ENCODE results near the gene DPYSL3. TPM values are rescaled to one million over a fixed set of nuclear protein-coding genes. Genes with fewer than 3 reads are reported as not detected.

The DPYSL3 gene
- polyA plus RNA-seq, 4 donors, result 2.2 to 32.0 (median 13.7) TPM

- no peaks in the 10 kb centered on the region for H3K36me3 ChIP-seq (ENCODE audit: control insufficient read depth in 3 of 3, insufficient read depth in 2 of 3, low read depth in 1 of 3, low read length in 3 of 3)
- H3K27ac ChIP-seq (ENCODE audit: low read depth in 1 of 3, low read length in 2 of 3), result no peak overlapping the region
- DNase-seq, result no peak
- H3K27me3 ChIP-seq (ENCODE audit: control insufficient read depth in 3 of 3, insufficient read depth in 3 of 3, low read length in 3 of 3), result no peaks in the 10 kb centered on the region
- H3K4me1 ChIP-seq (ENCODE audit: control insufficient read depth in 3 of 3, insufficient read depth in 2 of 3, low read depth in 1 of 3, low read length in 2 of 3), result no peaks in the 10 kb centered on the region
- H3K4me3 ChIP-seq (ENCODE audit: low read depth in 1 of 3, low read length in 3 of 3), result no peak overlapping the region
- no peak for FAIRE-seq
- H3K9me3 ChIP-seq (ENCODE audit: control insufficient read depth in 2 of 2, insufficient read depth in 1 of 2, low read depth in 1 of 2, low read length in 1 of 2), result peaks cover 0 to 6% of the 10 kb centered on the region in 2 donors
These were observed 168.5 kb downstream of the DPYSL3 start for GRCh38 chr5:147341345-147341744.

GRCh38 chr5:147340941-147341340, 168.9 kb downstream of the DPYSL3 start:
- Histone ChIP-seq H3K27me3 (ENCODE audit: control insufficient read depth in 3 of 3, insufficient read depth in 3 of 3, low read length in 3 of 3) (no peaks in the 10 kb centered on the region), H3K9me3 (ENCODE audit: control insufficient read depth in 2 of 2, insufficient read depth in 1 of 2, low read depth in 1 of 2, low read length in 1 of 2) (peaks cover 0 to 6% of the 10 kb centered on the region in 2 donors), H3K4me3 (ENCODE audit: low read depth in 1 of 3, low read length in 3 of 3) (no peak overlapping the region), H3K27ac (ENCODE audit: low read depth in 1 of 3, low read length in 2 of 3) (no peak overlapping the region), H3K36me3 (ENCODE audit: control insufficient read depth in 3 of 3, insufficient read depth in 2 of 3, low read depth in 1 of 3, low read length in 3 of 3) (no peaks in the 10 kb centered on the region), H3K4me1 (ENCODE audit: control insufficient read depth in 3 of 3, insufficient read depth in 2 of 3, low read depth in 1 of 3, low read length in 2 of 3) (no peaks in the 10 kb centered on the region)
- 73 to 89% (median 86%) methylated on average over 1 of the region's 1 CpG for WGBS, 3 donors
- DNase-seq (no peak), FAIRE-seq (no peak)
